Esophagus squamous epithelium (tissue), 4 donors: ENCODE results near the gene PSAPL1.

Experiments
- CTCF ChIP-seq, 6 experiments: fragments of 450-650 bp in 4 of 6; fragments of 200-600 bp in 2 of 6; sonication (generic) in 2 of 6; IDR thresholded peaks; one replicate each; pipeline ENCODE4 v1.5.1; 2016 to 2019; ENCODE audit warnings: antibody characterized with exemption in 6 of 6, mild to moderate bottlenecking in 4 of 6, moderate library complexity in 4 of 6
- POLR2A ChIP-seq, 4 donors: fragments of 450-650 bp; IDR thresholded peaks; one replicate each; pipeline ENCODE4 v1.6.1; 2017; ENCODE audit warnings: antibody characterized with exemption in 4 of 4, mild to moderate bottlenecking in 4 of 4, moderate library complexity in 3 of 4

- TF ChIP-seq POLR2A (IDR thresholded peaks at IDR 0.05): no peak
- no peak for TF ChIP-seq CTCF (IDR thresholded peaks at IDR 0.05)
These were observed 34.3 kb upstream of the PSAPL1 start for GRCh38 chr4:7469023-7469422.
